ENCODE data around the gene TMEM220.
A peak's percentile ranks its signal among the peaks of the same experiment; 100 is the strongest.

TMEM220 gene

DNA sequence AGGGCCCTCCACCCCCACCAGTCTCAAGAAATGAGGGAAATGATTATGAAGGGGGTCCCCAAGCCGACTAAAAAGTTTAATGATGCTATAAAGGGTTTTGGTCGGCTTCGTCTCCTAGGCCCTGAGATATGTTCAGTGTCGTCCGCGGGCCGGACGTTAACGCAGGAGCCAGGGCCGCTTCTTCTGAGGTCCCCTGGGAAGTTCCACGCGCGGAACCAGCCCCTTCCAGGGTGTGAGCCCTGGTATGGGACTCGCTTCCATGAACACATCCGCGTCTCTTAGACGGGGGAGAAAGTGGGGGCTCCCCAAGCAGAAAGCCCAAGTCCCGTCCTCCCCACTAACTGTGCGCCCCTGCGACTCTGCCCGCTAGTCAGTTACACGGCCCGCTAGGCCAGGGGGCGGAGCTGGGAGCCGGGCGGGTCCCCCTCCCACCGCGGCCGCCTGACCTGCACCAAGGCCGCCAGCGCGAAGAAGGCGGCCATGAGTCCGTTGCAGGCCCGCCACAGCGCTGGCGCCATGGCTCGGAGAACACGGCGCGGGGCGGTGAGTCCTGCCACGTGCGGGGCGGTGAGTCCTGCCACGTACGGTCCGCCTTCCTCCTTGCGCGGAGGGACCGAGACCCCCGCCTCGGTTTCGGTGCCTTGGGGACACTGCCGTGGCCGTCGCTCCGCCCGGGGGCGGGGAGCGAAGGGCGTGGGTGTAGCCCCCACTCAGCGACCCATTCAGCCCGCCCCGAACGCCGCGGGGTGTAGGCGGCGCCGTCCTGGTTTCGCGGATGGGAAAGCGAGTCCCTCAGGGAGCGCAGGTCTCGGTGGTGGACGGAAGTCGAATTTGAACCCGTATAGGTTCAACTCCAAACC lies at the start of gene TMEM220:
TMEM220 (minus strand) TSS at position 690 of the 860 bp plus-strand sequence; CDS start at position 518, 172 bp downstream.
- Mint-ChIP-seq H3K36me3 (no peaks in the 10 kb centered on the region), H3K4me1 (peaks cover 16% of the 10 kb centered on the region), H3K4me3 (peak within 1 kb of the TSS; percentile 96), H3K27ac (peak within 1 kb of the TSS; percentile 92), H3K27me3 (peaks cover 9% of the 10 kb centered on the region), H3K9me3 (no peaks in the 10 kb centered on the region)
- peak; percentile 81 for ATAC-seq

DNA sequence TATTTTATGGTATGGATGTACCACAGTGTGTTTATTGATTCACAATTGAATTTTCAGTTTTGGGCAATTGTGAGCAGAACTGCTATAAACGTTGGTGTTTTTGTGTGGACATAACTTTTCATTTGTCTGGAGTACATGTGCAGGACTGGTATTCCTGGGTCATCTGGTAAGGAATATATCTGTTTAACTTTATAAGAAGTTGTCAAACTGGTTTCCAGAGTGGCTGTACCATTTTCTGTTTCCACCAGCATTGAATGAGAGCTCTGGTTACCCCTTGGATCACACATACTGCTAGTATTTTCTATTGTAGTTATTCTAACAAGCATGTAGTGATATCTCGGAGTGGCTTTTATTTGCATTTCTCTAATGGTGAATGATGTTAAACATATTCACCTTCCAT lies 49.8 kb upstream of the TMEM220 start:
- ATAC-seq, result no peak
- H3K4me1 Mint-ChIP-seq, result no peaks in the 10 kb centered on the region
- H3K4me3 Mint-ChIP-seq, result no peak overlapping the region
- H3K27ac Mint-ChIP-seq, result no peak overlapping the region
- peaks cover 12% of the 10 kb centered on the region for H3K9me3 Mint-ChIP-seq
- H3K27me3 Mint-ChIP-seq, result no peaks in the 10 kb centered on the region
- no peaks in the 10 kb centered on the region for H3K36me3 Mint-ChIP-seq

DNA sequence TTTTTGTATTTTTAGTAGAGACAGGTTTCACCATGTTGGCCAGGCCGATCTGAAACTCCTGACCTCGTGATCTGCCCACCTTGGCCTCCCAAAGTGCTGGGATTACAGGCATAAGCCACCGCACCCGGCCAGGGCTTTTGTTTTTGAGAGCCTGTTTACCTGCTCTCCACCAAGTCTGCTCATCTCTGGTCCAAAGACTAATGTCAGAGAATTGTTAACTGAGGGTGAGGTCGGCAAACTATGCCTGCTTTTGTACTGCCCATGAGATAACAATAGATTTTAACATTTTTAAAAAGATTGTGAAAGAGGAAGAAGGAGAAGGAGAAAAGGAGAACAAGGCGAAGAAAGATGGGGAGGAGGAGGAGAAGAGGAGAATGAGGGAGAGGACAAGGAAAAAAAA lies 48.1 kb upstream of the TMEM220 start:
- H3K4me3 Mint-ChIP-seq, result no peak overlapping the region
- H3K9me3 Mint-ChIP-seq, result peaks cover 7% of the 10 kb centered on the region
- no peaks in the 10 kb centered on the region for H3K27me3 Mint-ChIP-seq
- H3K4me1 Mint-ChIP-seq, result no peaks in the 10 kb centered on the region
- ATAC-seq, result no peak
- H3K27ac Mint-ChIP-seq, result no peak overlapping the region
- no peaks in the 10 kb centered on the region for H3K36me3 Mint-ChIP-seq

DNA sequence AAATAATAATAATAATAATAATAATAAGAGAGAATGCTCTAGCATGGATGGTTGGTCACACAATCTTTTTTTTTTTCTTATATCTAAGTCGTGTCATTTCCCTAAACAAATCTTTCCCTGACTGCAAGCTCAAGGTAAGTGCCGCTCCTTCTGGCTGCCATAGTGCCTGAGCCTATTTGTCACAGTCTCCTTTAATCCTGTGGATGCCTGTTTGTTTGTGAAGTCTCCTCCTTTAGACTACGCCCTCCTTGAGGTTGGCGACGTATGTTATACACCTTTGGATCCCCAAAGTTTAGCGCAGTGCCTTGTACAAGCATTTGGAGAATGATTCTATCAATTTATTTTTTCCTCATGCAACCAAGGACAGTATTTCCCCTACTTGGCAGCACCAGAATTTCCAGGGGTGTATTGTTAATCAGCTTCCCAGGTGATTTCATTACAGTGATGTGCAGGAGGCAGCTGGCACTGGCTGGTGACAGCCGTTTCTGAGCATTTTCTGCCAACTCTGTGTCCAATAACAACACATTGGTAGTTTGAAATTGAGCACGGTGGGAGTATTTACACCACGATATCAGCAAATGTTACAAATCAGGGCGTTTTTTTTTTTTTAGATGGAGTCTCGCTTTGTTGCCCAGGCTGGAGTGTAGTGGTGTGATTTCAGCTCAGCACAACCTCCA lies 47.4 kb upstream of the TMEM220 start:
- no peak for ATAC-seq
- no peak overlapping the region for H3K27ac Mint-ChIP-seq
- no peaks in the 10 kb centered on the region for H3K4me1 Mint-ChIP-seq
- no peaks in the 10 kb centered on the region for H3K27me3 Mint-ChIP-seq
- no peaks in the 10 kb centered on the region for H3K36me3 Mint-ChIP-seq
- H3K9me3 Mint-ChIP-seq, result peaks cover 3% of the 10 kb centered on the region
- H3K4me3 Mint-ChIP-seq, result no peak overlapping the region

DNA sequence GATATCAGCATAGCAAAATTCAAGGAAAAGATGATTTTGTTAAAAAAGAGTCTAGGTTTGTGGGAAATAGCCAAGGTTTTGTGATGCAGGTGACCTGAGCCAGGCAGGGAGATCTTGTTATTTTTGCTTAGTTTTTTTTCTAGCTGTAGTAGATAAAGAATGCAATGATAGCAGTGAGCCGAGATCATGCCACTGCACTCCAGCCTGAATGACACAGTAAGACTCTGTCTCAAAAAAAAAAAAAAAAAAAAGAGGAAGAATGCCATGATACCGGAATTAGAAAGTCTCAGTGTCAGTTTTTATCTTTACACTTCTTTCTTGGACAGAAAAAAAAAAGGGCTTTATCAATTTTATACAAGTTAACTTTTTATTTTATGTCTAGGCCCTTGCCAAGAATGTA lies 46.6 kb upstream of the TMEM220 start:
- H3K36me3 Mint-ChIP-seq, result peaks cover 5% of the 10 kb centered on the region
- H3K27ac Mint-ChIP-seq, result no peak overlapping the region
- no peaks in the 10 kb centered on the region for H3K27me3 Mint-ChIP-seq
- H3K9me3 Mint-ChIP-seq, result peaks cover 4% of the 10 kb centered on the region
- no peak for ATAC-seq
- no peak overlapping the region for H3K4me3 Mint-ChIP-seq
- H3K4me1 Mint-ChIP-seq, result no peaks in the 10 kb centered on the region

DNA sequence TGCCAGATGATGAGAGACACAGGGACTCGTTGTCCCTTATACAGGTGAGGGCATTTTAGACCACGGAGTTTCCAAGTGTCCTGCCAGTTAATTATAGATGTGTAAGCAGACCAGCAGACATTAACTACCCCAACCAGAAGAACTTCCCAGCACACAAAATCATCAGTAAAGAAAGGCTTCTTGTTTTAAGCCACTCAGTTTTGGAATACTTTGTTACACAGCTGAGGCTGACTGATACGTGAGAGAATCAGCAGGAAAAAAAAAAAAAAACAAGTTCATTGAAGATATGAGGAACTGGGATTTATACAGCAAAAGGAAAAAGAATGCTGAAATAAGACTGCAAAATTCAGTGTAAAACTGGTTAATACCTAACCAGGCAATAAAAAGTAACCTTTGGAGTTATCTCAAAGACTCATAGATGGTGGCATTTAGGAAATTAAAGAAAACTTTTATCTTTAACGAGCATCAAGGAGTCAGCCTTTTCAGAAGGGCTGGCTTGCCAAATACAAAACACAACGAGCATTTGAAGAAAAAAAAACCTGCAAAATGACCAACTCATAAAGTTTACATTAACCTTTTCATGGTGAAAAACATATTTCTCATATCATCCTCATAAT lies 46.0 kb upstream of the TMEM220 start:
- no peak overlapping the region for H3K4me3 Mint-ChIP-seq

DNA sequence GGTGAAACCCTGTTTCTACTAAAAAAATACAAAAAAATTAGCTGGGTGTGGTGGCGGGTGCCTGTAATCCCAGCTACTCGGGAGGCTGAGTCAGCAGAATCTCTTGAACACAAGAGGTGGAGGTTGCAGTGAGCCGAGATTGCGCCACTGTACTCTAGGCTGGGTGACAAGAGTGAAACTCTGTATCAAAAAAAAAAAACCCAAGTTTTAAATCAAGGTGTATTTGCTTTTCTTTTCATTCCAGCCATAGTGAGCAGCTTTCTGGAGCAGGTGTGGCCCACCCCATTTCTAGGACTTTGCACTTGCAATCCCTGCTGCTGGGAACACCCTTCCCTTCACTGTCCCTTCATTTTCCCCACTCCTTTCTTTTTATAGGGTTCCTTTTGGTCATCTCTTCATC lies 45.2 kb upstream of the TMEM220 start:
- no peak overlapping the region for H3K27ac Mint-ChIP-seq
- H3K27me3 Mint-ChIP-seq, result no peaks in the 10 kb centered on the region
- peaks cover 8% of the 10 kb centered on the region for H3K9me3 Mint-ChIP-seq
- no peaks in the 10 kb centered on the region for H3K4me1 Mint-ChIP-seq
- peaks cover 6% of the 10 kb centered on the region for H3K36me3 Mint-ChIP-seq
- H3K4me3 Mint-ChIP-seq, result no peak overlapping the region
- ATAC-seq, result no peak

More for the DNA sequence above, 46.0 kb upstream of the TMEM220 start:
- Mint-ChIP-seq H3K27ac (no peak overlapping the region), H3K4me1 (no peaks in the 10 kb centered on the region), H3K27me3 (no peaks in the 10 kb centered on the region), H3K9me3 (peaks cover 6% of the 10 kb centered on the region), H3K36me3 (peaks cover 6% of the 10 kb centered on the region)
- no peak for ATAC-seq

DNA sequence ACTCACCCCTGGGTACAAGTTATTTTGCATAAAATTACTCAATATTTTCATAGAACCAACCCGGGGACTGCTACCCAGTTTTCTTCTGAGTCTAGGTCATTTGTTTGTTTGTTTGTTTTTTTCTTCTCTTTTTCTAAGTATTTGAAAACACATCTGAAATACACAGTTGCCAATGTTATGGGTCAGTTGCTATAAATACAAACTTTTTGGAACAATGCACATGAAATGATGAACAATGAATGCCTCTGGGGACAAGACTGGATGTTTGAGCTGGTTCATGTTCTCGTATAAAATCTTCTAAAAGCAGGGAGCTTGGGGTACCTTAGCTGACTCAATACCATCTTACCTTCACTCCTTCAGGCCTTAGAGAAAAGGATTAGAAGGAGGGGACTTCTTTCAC lies 43.6 kb upstream of the TMEM220 start:
- no peak for ATAC-seq
- Mint-ChIP-seq H3K27ac (no peak overlapping the region), H3K36me3 (peaks cover 6% of the 10 kb centered on the region), H3K4me3 (no peak overlapping the region), H3K27me3 (no peaks in the 10 kb centered on the region), H3K4me1 (no peaks in the 10 kb centered on the region), H3K9me3 (peaks cover 8% of the 10 kb centered on the region)

DNA sequence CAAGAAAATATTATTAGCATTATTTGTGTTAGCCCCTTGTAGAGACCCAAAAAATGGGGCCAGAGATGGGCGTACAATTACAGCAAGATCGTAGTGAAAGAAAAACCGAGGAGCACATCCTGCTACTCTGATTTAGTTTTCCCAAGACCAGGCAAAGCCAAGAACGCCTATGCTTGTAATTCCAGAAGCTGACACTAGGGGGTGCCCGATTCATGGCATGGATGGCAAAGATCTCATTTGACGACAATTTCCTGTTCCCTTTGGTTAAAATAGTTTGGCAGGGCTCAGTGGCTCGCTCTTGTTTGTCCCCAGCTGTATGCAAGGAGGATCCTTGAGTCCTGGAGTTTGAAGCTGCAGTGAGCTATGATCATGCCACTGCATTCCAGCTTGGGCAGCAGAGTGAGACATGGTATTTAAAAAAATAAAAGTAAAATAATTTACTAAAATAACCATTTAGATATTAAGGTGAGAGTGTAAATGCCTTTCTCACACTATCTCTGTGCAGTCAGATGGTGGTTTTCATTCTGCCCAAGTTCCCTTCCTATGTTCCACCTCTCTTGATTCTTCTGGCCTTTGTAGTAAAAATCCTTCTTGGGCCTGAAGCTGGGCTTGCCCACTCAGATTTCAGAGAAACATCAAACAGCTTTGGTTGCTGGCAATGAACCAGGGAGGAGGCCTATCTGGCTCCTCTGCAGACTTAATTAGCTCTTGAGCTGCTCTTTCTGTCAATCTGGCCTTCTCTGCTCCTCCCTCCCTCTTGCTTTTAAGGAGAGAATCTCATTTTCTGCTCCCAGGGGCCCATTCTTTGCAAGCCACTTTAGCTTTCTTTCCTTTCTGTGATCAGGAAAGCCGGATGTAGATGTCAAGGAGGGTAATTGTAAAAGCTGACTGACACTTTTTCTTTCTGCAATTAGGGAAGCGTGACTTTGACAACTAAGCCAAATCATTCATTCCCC lies 42.9 kb upstream of the TMEM220 start:
- ATAC-seq, result no peak
- Mint-ChIP-seq H3K27ac (no peak overlapping the region), H3K9me3 (peaks cover 8% of the 10 kb centered on the region)

DNA sequence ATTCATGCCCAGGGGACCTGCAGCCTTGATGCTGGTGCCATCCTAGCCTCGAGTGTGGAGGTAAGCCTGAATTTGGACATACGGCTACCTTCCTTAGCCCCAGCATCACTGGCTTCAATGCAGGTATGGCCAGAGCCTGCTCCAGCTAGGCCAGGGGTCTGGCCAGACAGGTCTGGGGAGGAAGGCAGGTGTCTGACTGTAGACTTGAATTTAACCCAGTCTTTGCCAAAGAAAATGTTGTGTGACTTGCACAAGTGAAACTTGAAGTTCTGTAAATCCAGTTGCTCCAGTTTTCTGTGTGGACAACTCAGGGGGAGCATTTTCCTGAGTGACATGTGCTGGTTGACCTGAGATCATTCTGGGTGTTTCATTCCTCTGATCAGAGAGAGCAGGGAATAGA lies 41.3 kb upstream of the TMEM220 start:
- H3K4me1 Mint-ChIP-seq, result no peaks in the 10 kb centered on the region
- no peak for ATAC-seq
- peaks cover 11% of the 10 kb centered on the region for H3K36me3 Mint-ChIP-seq
- H3K4me3 Mint-ChIP-seq, result no peak overlapping the region
- H3K27me3 Mint-ChIP-seq, result no peaks in the 10 kb centered on the region
- H3K27ac Mint-ChIP-seq, result no peak overlapping the region
- peaks cover 8% of the 10 kb centered on the region for H3K9me3 Mint-ChIP-seq

More for the DNA sequence above, 42.9 kb upstream of the TMEM220 start:
- Mint-ChIP-seq H3K4me1 (no peaks in the 10 kb centered on the region), H3K27me3 (no peaks in the 10 kb centered on the region), H3K36me3 (peaks cover 6% of the 10 kb centered on the region), H3K4me3 (no peak overlapping the region)

DNA sequence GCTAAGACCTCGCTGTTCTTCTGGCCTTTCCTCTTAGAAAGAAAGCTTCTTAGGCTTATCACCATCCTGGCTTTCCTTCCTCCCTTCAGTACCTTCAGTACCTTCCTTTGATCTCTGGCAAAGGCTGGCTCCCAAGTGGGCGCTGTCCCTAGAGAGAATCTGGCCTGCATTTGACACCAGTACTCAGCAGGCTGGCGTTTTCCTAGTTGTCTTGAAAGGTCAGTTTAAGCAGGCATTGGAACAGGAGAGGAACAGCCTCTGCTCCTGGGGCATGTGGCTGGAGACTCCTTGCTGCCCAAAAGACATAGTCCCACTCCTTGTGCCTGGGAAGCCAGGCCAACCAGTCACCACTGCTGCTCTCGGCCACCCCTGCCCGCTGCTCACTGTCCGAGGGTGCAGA lies 40.0 kb upstream of the TMEM220 start:
- H3K4me1 Mint-ChIP-seq, result no peaks in the 10 kb centered on the region
- peaks cover 11% of the 10 kb centered on the region for H3K36me3 Mint-ChIP-seq
- no peak for ATAC-seq
- H3K27me3 Mint-ChIP-seq, result no peaks in the 10 kb centered on the region
- H3K27ac Mint-ChIP-seq, result no peak overlapping the region
- peaks cover 8% of the 10 kb centered on the region for H3K9me3 Mint-ChIP-seq
- no peak overlapping the region for H3K4me3 Mint-ChIP-seq

DNA sequence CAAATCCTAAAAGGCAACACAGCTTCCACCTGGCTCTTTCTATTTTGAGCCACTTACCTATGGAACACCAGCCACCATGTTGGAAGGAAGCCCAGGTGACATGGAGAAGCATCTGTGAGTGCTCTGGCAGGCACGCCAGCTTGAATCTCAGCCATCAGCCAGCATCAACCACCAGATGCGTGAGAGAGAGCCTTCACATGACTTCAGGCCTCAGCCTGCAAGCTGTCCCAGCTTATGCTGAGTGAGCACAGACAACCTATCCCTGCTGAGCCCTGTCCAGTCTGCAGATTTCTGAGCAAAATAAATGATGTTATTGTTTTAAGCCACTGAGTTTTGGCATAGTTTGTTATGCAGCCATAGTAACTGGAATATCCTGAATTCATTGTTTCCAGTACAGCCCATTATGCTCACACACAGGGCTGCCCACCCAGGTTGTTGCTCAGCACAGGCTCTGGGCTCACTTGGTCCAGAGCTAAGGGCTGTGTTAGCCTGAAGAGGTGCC lies 39.0 kb upstream of the TMEM220 start:
- no peak overlapping the region for H3K4me3 Mint-ChIP-seq
- no peak for ATAC-seq
- no peaks in the 10 kb centered on the region for H3K27me3 Mint-ChIP-seq
- peaks cover 11% of the 10 kb centered on the region for H3K36me3 Mint-ChIP-seq
- H3K27ac Mint-ChIP-seq, result no peak overlapping the region
- H3K9me3 Mint-ChIP-seq, result peaks cover 8% of the 10 kb centered on the region
- no peaks in the 10 kb centered on the region for H3K4me1 Mint-ChIP-seq

DNA sequence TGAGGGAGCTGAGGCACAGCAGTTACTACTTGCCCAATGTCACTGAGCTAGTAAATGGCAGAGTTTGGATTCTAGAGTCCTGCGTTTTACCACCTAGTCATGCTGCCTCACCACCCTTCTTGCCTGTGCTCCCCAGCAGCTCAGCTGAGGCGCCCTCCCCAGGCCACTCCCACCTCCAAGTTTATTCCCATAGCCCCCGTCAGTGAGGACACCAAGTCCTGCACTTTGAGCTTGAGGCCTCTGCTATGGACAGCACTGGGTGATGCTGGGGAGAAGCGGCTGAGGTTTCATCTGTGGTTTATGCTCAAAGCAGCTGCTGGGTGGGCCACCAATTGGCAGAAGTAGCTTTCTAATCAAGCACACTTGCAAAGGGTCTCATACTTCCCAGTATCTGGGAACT lies 37.4 kb upstream of the TMEM220 start:
- no peak overlapping the region for H3K4me3 Mint-ChIP-seq
- peaks cover 8% of the 10 kb centered on the region for H3K9me3 Mint-ChIP-seq
- no peak for ATAC-seq
- H3K27me3 Mint-ChIP-seq, result no peaks in the 10 kb centered on the region
- peaks cover 11% of the 10 kb centered on the region for H3K36me3 Mint-ChIP-seq
- no peak overlapping the region for H3K27ac Mint-ChIP-seq
- no peaks in the 10 kb centered on the region for H3K4me1 Mint-ChIP-seq

DNA sequence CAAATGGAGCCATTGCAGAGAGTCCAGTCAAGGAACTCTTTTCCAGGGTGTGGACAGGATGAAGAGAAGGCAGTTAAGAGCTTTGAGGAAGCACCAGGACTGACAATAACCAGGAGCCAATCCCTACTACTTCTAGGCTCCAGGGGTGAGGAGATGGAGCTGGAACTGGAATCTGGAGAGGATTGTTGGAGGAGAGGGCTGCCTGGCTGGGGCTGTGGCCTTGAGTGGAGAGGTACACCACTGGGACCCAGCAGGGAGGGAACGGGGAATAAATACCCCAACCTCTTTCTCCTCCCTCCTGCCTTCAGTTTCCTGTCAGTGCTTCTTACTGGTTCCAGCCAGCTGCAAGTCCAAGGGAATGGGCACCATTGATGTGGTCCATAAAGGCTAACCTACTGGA lies 32.2 kb upstream of the TMEM220 start:
- no peak for ATAC-seq
- no peak overlapping the region for H3K4me3 Mint-ChIP-seq
- no peak overlapping the region for H3K27ac Mint-ChIP-seq
- no peaks in the 10 kb centered on the region for H3K27me3 Mint-ChIP-seq
- H3K9me3 Mint-ChIP-seq, result no peaks in the 10 kb centered on the region
- H3K4me1 Mint-ChIP-seq, result no peaks in the 10 kb centered on the region
- peaks cover 5% of the 10 kb centered on the region for H3K36me3 Mint-ChIP-seq

Measured in stimulated activated memory B cell treated with anti-CD40 and anti-IgM and Interleukin-4, amounts not matched to agents 10 μg/mL and 1 μg/mL and 100 μg/mL, for 72 hours (primary cell).